Caco-2 (cell line): Measurements from ENCODE around the gene TBC1D10B. TPM values are rescaled to one million over a fixed set of nuclear protein-coding genes. Genes with fewer than 3 reads are reported as not detected.

Source experiments
- BruUV-seq: library from RNA; stranded (reverse); fragments of 400-500 nt; replicated peaks from 2 replicates; lab custom pipeline; 2021; lab: Mats Ljungman, UMichigan
- CTCF ChIA-PET: fragments of 300-600 bp; sonication (Branson Sonifier 250); formaldehyde crosslinking; loops from one replicate; lab custom pipeline; 2022; ENCODE audit warnings: antibody characterized with exemption; lab: Charles Lee
- POLR2A ChIA-PET: fragments of 300-600 bp; sonication (Branson Sonifier 250); formaldehyde crosslinking; loops from one replicate; lab custom pipeline; 2022; ENCODE audit warnings: antibody characterized with exemption; lab: Charles Lee
- DNase-seq, 2 experiments: peaks; one replicate each; pipeline versions ENCODE4 v3.0.0 to v3.0.0-alpha.2; 2020 to 2022
- H3K27me3 ChIP-seq: replicated peaks from 2 replicates; pipeline ENCODE4 v1.6.0; 2011; ENCODE audit warnings: low read length; ENCODE audit not compliant: control insufficient read depth, insufficient read depth
- H3K36me3 ChIP-seq: 2 replicates; pipeline ENCODE4 v1.5.1; 2011; ENCODE audit warnings: low read length; ENCODE audit not compliant: control insufficient read depth, insufficient read depth
- H3K4me1 ChIP-seq: fragments of 250-450 bp; sonication (Bioruptor Pico); 2 replicates; pipeline ENCODE4 v1.5.1; 2020; ENCODE audit warnings: mild to moderate bottlenecking
- H3K4me3 ChIP-seq: 2 replicates; pipeline ENCODE4 v1.5.1; 2011; ENCODE audit warnings: low read depth, mild to moderate bottlenecking, control low read depth, low read length
- H3K9me3 ChIP-seq: fragments of 250-450 bp; sonication (Bioruptor Pico); 2 replicates; pipeline ENCODE4 v1.5.1; 2020; ENCODE audit warnings: mild to moderate bottlenecking, moderate library complexity
- H3K27ac Mint-ChIP-seq: one replicate; pipeline ENCODE4 v1.8.0; 2022; ENCODE audit warnings: mixed read lengths; ENCODE audit not compliant: unreplicated experiment
- H3K27me3 Mint-ChIP-seq: one replicate; pipeline ENCODE4 v1.8.0; 2022; ENCODE audit warnings: mixed read lengths; ENCODE audit not compliant: insufficient read depth, unreplicated experiment
- H3K36me3 Mint-ChIP-seq: one replicate; pipeline ENCODE4 v1.8.0; 2022; ENCODE audit warnings: mild to moderate bottlenecking, mixed read lengths; ENCODE audit not compliant: insufficient read depth, unreplicated experiment
- H3K4me1 Mint-ChIP-seq: one replicate; pipeline ENCODE4 v1.8.0; 2022; ENCODE audit warnings: low read depth, mixed read lengths; ENCODE audit not compliant: unreplicated experiment
- H3K4me3 Mint-ChIP-seq: one replicate; pipeline ENCODE4 v1.8.0; 2022; ENCODE audit warnings: mild to moderate bottlenecking, moderate library complexity, mixed read lengths; ENCODE audit not compliant: unreplicated experiment
- H3K9me3 Mint-ChIP-seq: one replicate; pipeline ENCODE4 v1.8.0; 2022; ENCODE audit warnings: mixed read lengths; ENCODE audit not compliant: unreplicated experiment
- CTCF ChIP-seq, 2 experiments: fragments of 200-600 bp in 1 of 2; IDR thresholded peaks; 1 replicate in 1 of 2; 2 replicates in 1 of 2; pipeline versions ENCODE4 v1.5.1 to v1.8.0; 2011 to 2022; ENCODE audit warnings: antibody characterized with exemption in 1 of 2, control low read depth in 1 of 2, inconsistent platforms in 1 of 2, low read depth in 1 of 2, low read length in 1 of 2, mild to moderate bottlenecking in 1 of 2, moderate library complexity in 1 of 2; ENCODE audit not compliant: insufficient read depth in 1 of 2, severe bottlenecking in 1 of 2, unreplicated experiment in 1 of 2
- intact Hi-C: fragments of 100-400 bp; cut with micrococcal nuclease; formaldehyde crosslinking; loops from one replicate; pipeline ENCODE4 v1.10.0; 2022; ENCODE audit not compliant: unreplicated experiment
- total RNA-seq: library from RNA; stranded (reverse); gene quantifications from 2 replicates; pipeline ENCODE4 v1.2.3, GENCODE V29; 2022

The TBC1D10B gene
- total RNA-seq, 1 experiment from 2014 or later = 36.9 TPM

GRCh38 chr16:30371248-30371816 lies 1.0 kb upstream of the TBC1D10B start:
- H3K27me3 ChIP-seq = no peaks in the 10 kb centered on the region
- peak overlapping the region; percentile 37 for H3K4me3 ChIP-seq
- DNase-seq = no peak
- Mint-ChIP-seq H3K4me3 (peak overlapping the region; percentile 83), H3K36me3 (peaks cover 18% of the 10 kb centered on the region), H3K27ac (peak overlapping the region; percentile 99), H3K4me1 (peaks cover 33% of the 10 kb centered on the region), H3K27me3 (no peaks in the 10 kb centered on the region), H3K9me3 (no peaks in the 10 kb centered on the region)
- TSS peak; percentile 95 for BruUV-seq
- no peaks in the 10 kb centered on the region for H3K9me3 ChIP-seq
- ChIA-PET CTCF (interaction anchor here (0.7 to 2.2 kb wide), 16 partner anchors 15 to 339 kb away, joined by 3 to 18 read pairs (median 4); partner anchors contain the start of genes CD2BP2, DCTPP1, PRR14 and TBX6), POLR2A (interaction anchor here (0.6 to 2.0 kb wide), 16 partner anchors 11 to 305 kb away, joined by 3 to 30 read pairs (median 6); partner anchors contain the start of genes ALDOA, CD2BP2, DCTPP1 and SEPTIN1)
- intact Hi-C loops = no loop called here
- TF ChIP-seq CTCF (IDR thresholded peaks at IDR 0.05; ENCODE audit: insufficient read depth in 1 of 2, low read depth in 1 of 2, low read length in 1 of 2, severe bottlenecking in 1 of 2, unreplicated experiment in 1 of 2) = no peak
- no peaks in the 10 kb centered on the region for H3K36me3 ChIP-seq
- H3K4me1 ChIP-seq = peaks cover 28% of the 10 kb centered on the region

DNA sequence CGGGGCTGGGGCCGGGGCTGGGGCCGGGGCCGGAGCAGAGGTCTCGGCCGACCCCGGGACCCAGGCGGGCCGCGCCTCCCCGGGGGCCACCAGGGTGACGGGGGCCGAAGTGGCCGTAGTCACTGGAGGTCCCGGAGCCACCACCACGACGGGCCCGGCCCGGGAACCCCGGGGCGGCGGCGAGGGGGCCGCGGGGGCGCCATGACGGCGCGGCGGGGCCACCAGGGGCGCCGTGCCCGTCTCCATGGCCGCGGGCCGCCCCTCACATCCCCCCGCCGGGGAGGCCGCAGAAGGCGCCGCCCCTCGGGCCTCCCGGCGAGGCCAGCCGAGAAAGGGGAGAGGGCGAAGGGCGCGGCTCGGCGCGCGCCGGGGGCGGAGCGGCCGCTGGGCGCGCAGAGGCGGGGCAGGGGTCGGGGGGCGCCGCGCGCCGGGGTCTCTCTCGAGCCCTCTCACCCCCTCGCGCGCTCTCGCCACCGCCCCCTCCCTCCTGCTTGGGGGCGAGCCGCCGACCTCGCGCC lies 297 bp downstream of the TBC1D10B start:
- peaks cover 19% of the 10 kb centered on the region for H3K4me1 ChIP-seq
- Mint-ChIP-seq H3K9me3 (no peaks in the 10 kb centered on the region), H3K36me3 (peaks cover 28% of the 10 kb centered on the region), H3K4me1 (peaks cover 33% of the 10 kb centered on the region), H3K4me3 (peak overlapping the region; percentile 83), H3K27me3 (no peaks in the 10 kb centered on the region), H3K27ac (peak overlapping the region; percentile 99)
- POLR2A ChIA-PET = interaction anchor here (1.0 to 2.0 kb wide), 5 partner anchors 15 to 304 kb away, joined by 7 to 30 read pairs (median 10); partner anchors contain the start of genes ALDOA, CD2BP2, DCTPP1 and ZNF48
- no peaks in the 10 kb centered on the region for H3K36me3 ChIP-seq
- no peak for TF ChIP-seq CTCF (IDR thresholded peaks at IDR 0.05; ENCODE audit: insufficient read depth in 1 of 2, low read depth in 1 of 2, low read length in 1 of 2, severe bottlenecking in 1 of 2, unreplicated experiment in 1 of 2)
- peak in 1 of 2 experiments; percentile 37 for DNase-seq
- no TSS peak for BruUV-seq
- no peaks in the 10 kb centered on the region for H3K9me3 ChIP-seq
- intact Hi-C loops = no loop called here
- CTCF ChIA-PET = interaction anchor here (0.7 to 2.2 kb wide), 10 partner anchors 11 to 279 kb away, joined by 3 to 18 read pairs (median 8); partner anchors contain the start of genes DCTPP1, TBX6, ZNF48 and ZNF771
- no peaks in the 10 kb centered on the region for H3K27me3 ChIP-seq
- H3K4me3 ChIP-seq = peak overlapping the region; percentile 63

DNA sequence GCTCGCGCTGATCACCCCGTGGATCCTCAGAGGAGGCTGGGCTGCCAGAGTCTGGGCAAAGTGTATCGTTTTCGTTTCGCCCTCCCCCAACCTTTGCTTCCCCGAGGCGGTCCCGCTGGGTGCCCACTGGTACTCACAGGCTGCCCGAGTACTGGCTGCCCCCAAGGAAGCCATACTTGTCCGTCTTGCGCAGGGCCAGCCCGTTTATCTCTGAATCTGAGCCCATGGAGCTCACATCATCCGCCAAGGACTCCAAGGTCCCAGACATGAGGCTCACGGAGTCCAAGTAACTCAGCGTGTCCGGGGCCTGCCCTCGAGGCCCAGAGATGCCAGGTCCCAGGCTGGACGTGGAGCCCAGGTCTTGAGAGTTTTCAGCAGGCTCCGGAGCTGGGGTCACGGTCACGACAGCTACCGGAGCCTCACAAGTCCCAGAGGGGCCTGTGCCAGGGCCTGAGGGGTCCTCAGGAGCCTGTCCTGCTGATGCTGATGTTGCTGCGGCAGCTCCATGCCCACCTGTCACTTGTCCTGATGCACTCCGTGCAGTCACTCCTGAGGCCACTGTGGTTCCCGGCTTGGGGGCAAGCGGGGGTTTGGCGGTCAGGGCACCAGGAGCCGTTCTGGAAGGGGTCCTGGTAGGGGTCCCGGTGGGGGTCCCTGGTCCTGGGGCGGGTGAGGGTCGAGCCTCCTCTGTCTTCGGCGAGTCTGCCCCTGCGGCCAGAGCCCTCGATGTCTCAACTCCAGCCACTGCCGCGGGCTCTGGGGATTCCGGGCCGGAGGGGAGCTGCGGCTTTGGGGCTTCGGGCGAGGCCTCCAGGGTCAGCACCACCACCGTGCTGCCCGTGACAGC lies 980 bp downstream of the TBC1D10B start:
- Mint-ChIP-seq H3K9me3 (no peaks in the 10 kb centered on the region), H3K4me1 (peaks cover 33% of the 10 kb centered on the region), H3K4me3 (peak overlapping the region; percentile 72), H3K27ac (peak overlapping the region; percentile 62), H3K36me3 (peaks cover 31% of the 10 kb centered on the region), H3K27me3 (no peaks in the 10 kb centered on the region)
- Histone ChIP-seq H3K4me1 (peaks cover 19% of the 10 kb centered on the region), H3K27me3 (no peaks in the 10 kb centered on the region), H3K4me3 (peak overlapping the region; percentile 63), H3K9me3 (no peaks in the 10 kb centered on the region), H3K36me3 (no peaks in the 10 kb centered on the region)
- BruUV-seq = no TSS peak
- ChIA-PET POLR2A (interaction anchor here (1.2 kb wide), 1 partner anchor 12 kb away, joined by 4 read pairs; no protein-coding TSS in a partner anchor), CTCF (interaction anchor here (0.7 to 2.2 kb wide), 5 partner anchors 14 to 61 kb away, joined by 3 to 13 read pairs (median 5); partner anchors contain the start of genes CD2BP2, DCTPP1 and ZNF771)
- TF ChIP-seq CTCF (IDR thresholded peaks at IDR 0.05; ENCODE audit: insufficient read depth in 1 of 2, low read depth in 1 of 2, low read length in 1 of 2, severe bottlenecking in 1 of 2, unreplicated experiment in 1 of 2) = no peak
- intact Hi-C loops = no loop called here
- DNase-seq = no peak
